H1 (cell line): ENCODE measurements around the gene GP9. TPM values are rescaled to one million over a fixed set of nuclear protein-coding genes. Genes with fewer than 3 reads are reported as not detected.
A peak's percentile ranks its signal among the peaks of the same experiment; 100 is the strongest.

ENCODE experiments used
- CTCF ChIA-PET: fragments of 300-600 bp; sonication (Branson Sonifier 250); formaldehyde crosslinking; loops from one replicate; lab custom pipeline; 2021; ENCODE audit not compliant: partially characterized antibody; lab: Charles Lee
- POLR2A ChIA-PET: fragments of 300-600 bp; sonication (Branson Sonifier 250); formaldehyde crosslinking; loops from one replicate; lab custom pipeline; 2021; ENCODE audit warnings: inconsistent platforms; ENCODE audit not compliant: partially characterized antibody; lab: Charles Lee
- DNase-seq, 2 experiments: peaks; one replicate each; pipeline versions ENCODE4 v3.0.0 to v3.0.0-alpha.2; 2010 to 2022; ENCODE audit warnings: low spot score in 2 of 2, low read depth in 1 of 2, mixed read lengths in 1 of 2
- FAIRE-seq: peaks from 2 replicates; lab custom pipeline; 2011; peaks lifted over from hg19 to GRCh38; lab: Jason Lieb, UNC
- H2AFZ ChIP-seq: 2 replicates; pipeline ENCODE4 v1.8.1; 2012; ENCODE audit warnings: low read length, inconsistent platforms
- H2AK5ac ChIP-seq: 2 replicates; pipeline ENCODE4 v1.6.1; 2013; ENCODE audit warnings: low read depth, low read length
- H2BK120ac ChIP-seq: replicated peaks from 2 replicates; pipeline ENCODE3; 2013; ENCODE audit warnings: low read depth, low read length, inconsistent platforms
- H2BK12ac ChIP-seq: 2 replicates; pipeline ENCODE4 v1.6.1; 2013; ENCODE audit warnings: low read depth, low read length
- H2BK15ac ChIP-seq: 2 replicates; pipeline ENCODE4 v1.6.1; 2013; ENCODE audit warnings: low read length
- H2BK20ac ChIP-seq: 2 replicates; pipeline ENCODE4 v1.6.1; 2013; ENCODE audit warnings: low read length
- H2BK5ac ChIP-seq: 2 replicates; pipeline ENCODE4 v1.6.1; 2013; ENCODE audit warnings: low read depth, low read length
- H3K14ac ChIP-seq: 2 replicates; pipeline ENCODE4 v1.6.1; 2013; ENCODE audit warnings: inconsistent platforms; ENCODE audit not compliant: insufficient read length
- H3K18ac ChIP-seq: 2 replicates; pipeline ENCODE4 v1.6.1; 2013; ENCODE audit warnings: low read length; ENCODE audit errors: extremely low read depth
- H3K23ac ChIP-seq: 2 replicates; pipeline ENCODE4 v1.6.1; 2013; ENCODE audit warnings: inconsistent platforms; ENCODE audit not compliant: insufficient read length
- H3K23me2 ChIP-seq: 2 replicates; pipeline ENCODE4 v1.6.1; 2013; ENCODE audit warnings: low read depth, low read length
- H3K27ac ChIP-seq: 2 replicates; pipeline ENCODE4 v1.6.1; 2011; ENCODE audit warnings: low read depth, low read length, inconsistent platforms
- H3K27me3 ChIP-seq, 4 experiments: replicated peaks in 1 of 4; 1 replicate in 1 of 4; 2 replicates in 3 of 4; pipeline versions ENCODE4 v1.6.1 to v1.8.1; 2011 to 2013; ENCODE audit warnings: low read length in 3 of 4, mild to moderate bottlenecking in 3 of 4, inconsistent platforms in 2 of 4, mixed read lengths in 2 of 4, moderate library complexity in 1 of 4; ENCODE audit not compliant: control insufficient read depth in 3 of 4, insufficient read depth in 3 of 4; ENCODE audit errors: extremely low read depth in 1 of 4
- H3K36me3 ChIP-seq, 4 experiments: 2 replicates each; pipeline versions ENCODE4 v1.6.1 to v1.8.1; 2011 to 2013; ENCODE audit warnings: mild to moderate bottlenecking in 4 of 4, low read length in 3 of 4, moderate library complexity in 2 of 4, control low read depth in 1 of 4, inconsistent platforms in 1 of 4; ENCODE audit not compliant: insufficient read depth in 4 of 4, control insufficient read depth in 2 of 4
- H3K4ac ChIP-seq: replicated peaks from 2 replicates; pipeline ENCODE3; 2013; ENCODE audit warnings: low read length, low read depth, mixed read lengths, inconsistent platforms; ENCODE audit not compliant: insufficient read length
- H3K4me1 ChIP-seq, 4 experiments: replicated peaks in 1 of 4; 1 replicate in 1 of 4; 2 replicates in 3 of 4; pipeline versions ENCODE4 v1.6.1 to v1.8.1; 2011 to 2013; ENCODE audit warnings: low read length in 3 of 4, inconsistent platforms in 2 of 4, mixed read lengths in 1 of 4; ENCODE audit not compliant: insufficient read depth in 4 of 4, control insufficient read depth in 3 of 4
- H3K4me2 ChIP-seq, 2 experiments: 2 replicates each; pipeline versions ENCODE4 v1.6.1 to v1.8.1; 2011 to 2013; ENCODE audit warnings: low read depth in 2 of 2, low read length in 2 of 2, control low read depth in 1 of 2, inconsistent platforms in 1 of 2, mild to moderate bottlenecking in 1 of 2; ENCODE audit not compliant: insufficient read depth in 1 of 2
- H3K4me3 ChIP-seq, 4 experiments: fragments of 200-600, 300-600 bp in 1 of 4; sonication (generic), shearing (Covaris generic), sonication (Bioruptor Twin) in 1 of 4; 2 replicates each; pipeline versions ENCODE4 v1.5.1 to v1.8.1; 2011 to 2016; ENCODE audit warnings: low read length in 4 of 4, low read depth in 3 of 4, control low read depth in 2 of 4, inconsistent platforms in 2 of 4, mild to moderate bottlenecking in 2 of 4, mixed read lengths in 1 of 4, moderate library complexity in 1 of 4; ENCODE audit not compliant: insufficient read depth in 2 of 4; ENCODE audit errors: extremely low read depth in 1 of 4
- H3K56ac ChIP-seq: replicated peaks from 2 replicates; pipeline ENCODE3; 2013; ENCODE audit warnings: low read depth, mild to moderate bottlenecking, mixed read lengths, low read length, inconsistent platforms; ENCODE audit not compliant: insufficient read length
- H3K79me1 ChIP-seq: 2 replicates; pipeline ENCODE4 v1.6.1; 2013; ENCODE audit warnings: low read depth, low read length, control low read depth
- H3K79me2 ChIP-seq, 2 experiments: 2 replicates each; pipeline versions ENCODE4 v1.6.1 to v1.8.1; 2012 to 2013; ENCODE audit warnings: low read length in 2 of 2, mild to moderate bottlenecking in 2 of 2, inconsistent platforms in 1 of 2; ENCODE audit not compliant: insufficient read depth in 2 of 2, control insufficient read depth in 1 of 2
- H3K9ac ChIP-seq, 4 experiments: replicated peaks in 1 of 4; 1 replicate in 1 of 4; 2 replicates in 3 of 4; pipeline versions ENCODE4 v1.6.1 to v1.8.1; 2011 to 2013; ENCODE audit warnings: low read depth in 3 of 4, low read length in 3 of 4, control low read depth in 2 of 4, mild to moderate bottlenecking in 2 of 4, moderate library complexity in 2 of 4, inconsistent platforms in 1 of 4; ENCODE audit errors: extremely low read depth in 1 of 4
- H3K9me3 ChIP-seq, 2 experiments: 2 replicates each; pipeline versions ENCODE4 v1.6.1 to v1.8.1; 2012 to 2013; ENCODE audit warnings: mild to moderate bottlenecking in 2 of 2, moderate library complexity in 2 of 2, control low read depth in 1 of 2, inconsistent platforms in 1 of 2, low read depth in 1 of 2, low read length in 1 of 2, mixed read lengths in 1 of 2; ENCODE audit not compliant: insufficient read depth in 2 of 2
- H4K20me1 ChIP-seq, 2 experiments: replicated peaks in 1 of 2; 2 replicates each; pipeline versions ENCODE3 to v1.8.1; 2011 to 2013; ENCODE audit warnings: inconsistent platforms in 2 of 2, low read length in 2 of 2, mild to moderate bottlenecking in 1 of 2; ENCODE audit not compliant: insufficient read depth in 2 of 2, control insufficient read depth in 1 of 2
- H4K5ac ChIP-seq: 2 replicates; pipeline ENCODE4 v1.6.1; 2013; ENCODE audit warnings: low read length, low read depth, mixed read lengths, inconsistent platforms; ENCODE audit not compliant: insufficient read length
- H4K8ac ChIP-seq: 2 replicates; pipeline ENCODE4 v1.8.0; 2013; ENCODE audit warnings: mild to moderate bottlenecking, moderate library complexity, low read length, inconsistent platforms; ENCODE audit not compliant: insufficient read depth; ENCODE audit errors: extremely low read depth
- H4K91ac ChIP-seq: replicated peaks from 2 replicates; pipeline ENCODE3; 2013; ENCODE audit warnings: low read length, mixed read lengths, inconsistent platforms; ENCODE audit not compliant: insufficient read length
- BCL11A ChIP-seq, 2 experiments: IDR thresholded peaks; one replicate each; pipeline ENCODE4 v1.6.1; 2011; ENCODE audit warnings: low read depth in 2 of 2, low read length in 2 of 2, mild to moderate bottlenecking in 2 of 2
- EP300 ChIP-seq, 2 experiments: IDR thresholded peaks; 1 replicate in 1 of 2; 2 replicates in 1 of 2; pipeline ENCODE4 v1.6.1; 2011 to 2012; ENCODE audit warnings: low read depth in 2 of 2, low read length in 2 of 2, mild to moderate bottlenecking in 2 of 2, borderline replicate concordance in 1 of 2, inconsistent platforms in 1 of 2, moderate library complexity in 1 of 2
- EZH2 ChIP-seq: fragments of 200-600 bp; sonication (generic); IDR thresholded peaks from 2 replicates; pipeline ENCODE4 v1.7.1; 2012; ENCODE audit warnings: low read depth, mild to moderate bottlenecking, moderate library complexity, low read length, inconsistent platforms; ENCODE audit not compliant: severe bottlenecking
- FOSL1 ChIP-seq: IDR thresholded peaks from 2 replicates; pipeline ENCODE4 v1.6.1; 2011; ENCODE audit warnings: mild to moderate bottlenecking, low read depth, low read length, moderate library complexity; ENCODE audit not compliant: insufficient read depth
- HDAC6 ChIP-seq: IDR thresholded peaks from one replicate; pipeline ENCODE4 v1.7.1; 2012; ENCODE audit warnings: low read depth, mild to moderate bottlenecking, inconsistent platforms, low read length, moderate library complexity
- KDM1A ChIP-seq: fragments of 200-600, 300-600 bp; sonication (generic); IDR thresholded peaks from 2 replicates; pipeline ENCODE4 v1.7.1; 2016; ENCODE audit warnings: mild to moderate bottlenecking, low read length, borderline replicate concordance
- KDM5A ChIP-seq: fragments of 200-600 bp; IDR thresholded peaks from 2 replicates; pipeline ENCODE4 v1.7.1; 2012; ENCODE audit warnings: mild to moderate bottlenecking, low read length, inconsistent platforms, mixed read lengths
- RAD21 ChIP-seq, 2 experiments: IDR thresholded peaks in 1 of 2; conservative IDR thresholded peaks in 1 of 2; 2 replicates each; pipeline ENCODE4 v1.6.1; 2011; ENCODE audit warnings: low read depth in 2 of 2, low read length in 2 of 2, improper control_type of control experiment in 1 of 2, inconsistent platforms in 1 of 2, mild to moderate bottlenecking in 1 of 2, moderate library complexity in 1 of 2
- SIN3A ChIP-seq, 2 experiments: IDR thresholded peaks in 1 of 2; conservative IDR thresholded peaks in 1 of 2; 2 replicates each; pipeline ENCODE4 v1.6.1; 2011 to 2012; ENCODE audit warnings: low read length in 2 of 2, improper control_type of control experiment in 1 of 2, low read depth in 1 of 2, mild to moderate bottlenecking in 1 of 2
- TEAD4 ChIP-seq: IDR thresholded peaks from 2 replicates; pipeline ENCODE4 v1.6.1; 2012; ENCODE audit warnings: low read depth, low read length, inconsistent platforms, mixed read lengths
- WGBS, 2 experiments: shearing (Covaris generic) in 1 of 2; methylation state at CpG; one replicate each; pipeline versions ENCODE4 v1.1.6 to v1.1.7; 2013 to 2015; ENCODE audit warnings: low lambda C conversion rate in 2 of 2, mixed read lengths in 2 of 2, inconsistent platforms in 1 of 2, low coverage in 1 of 2, missing lambda C conversion rate in 1 of 2; ENCODE audit not compliant: insufficient replicate concordance in 2 of 2, insufficient coverage in 1 of 2, insufficient read length in 1 of 2; ENCODE audit errors: extremely low coverage in 1 of 2, missing lambda C conversion rate in 1 of 2; 5-methylcytosine and 5-hydroxymethylcytosine counted together
- polyA plus RNA-seq, 7 experiments: library from polyadenylated mRNA; depleted of rRNA in 3 of 7; stranded (reverse) in 5 of 7; unstranded in 2 of 7; fragments of >200 nt in 5 of 7; fragments of 200-250 nt in 2 of 7; gene quantifications; 1 replicate in 5 of 7; 2 replicates in 1 of 7; 4 replicates in 1 of 7; pipeline versions ENCODE4 v1.2.1 to v1.2.3, GENCODE V29; 2011 to 2013; ENCODE audit warnings: missing spikeins in 2 of 7, mixed read lengths in 2 of 7
- total RNA-seq: library from RNA; stranded (reverse); fragmentation: NEBNext Ultra II Directional; extraction: Animal tissue kit (Norgen Biotek cat#: 25700); gene quantifications from 2 replicates; pipeline ENCODE4 v1.2.1, GENCODE V29; 2021
- TF ChIP-seq, protein P1 (sequence below): IDR thresholded peaks from 2 replicates; pipeline ENCODE4 v1.6.1; 2012; ENCODE audit warnings: low read length, inconsistent platforms

Gene GP9
- total and polyA plus RNA-seq, 2 of the 8 experiments (the other 6 are each of a cell fraction or from before 2014, with no cell fraction given), result not detected

GRCh38 chr3:129095285-129095684 is 34.7 kb downstream of the GP9 start:
- no peaks in the 10 kb centered on the region for H3K27me3 ChIP-seq
- H3K4me1 ChIP-seq, result no peaks in the 10 kb centered on the region
- no peak overlapping the region for H2BK15ac ChIP-seq
- no peak overlapping the region for H2AFZ ChIP-seq
- no peak overlapping the region for H3K4me2 ChIP-seq
- H3K9ac ChIP-seq, result no peak overlapping the region
- H3K36me3 ChIP-seq, result peaks cover 0 to 13% (median 2%) of the 10 kb centered on the region in 4 experiments; a peak in 4 of 8 replicates
- H3K79me2 ChIP-seq, result peaks cover 0 to 9% of the 10 kb centered on the region in 2 experiments; a peak in 2 of 4 replicates
- H4K5ac ChIP-seq, result no peak overlapping the region
- H2BK5ac ChIP-seq, result no peak overlapping the region
- DNase-seq, result no peak
- no peak overlapping the region for H3K18ac ChIP-seq
- CTCF ChIA-PET, result interaction anchor here (0.8 to 3.0 kb wide), 10 partner anchors 9 to 150 kb away, joined by 3 to 13 read pairs (median 4); no protein-coding TSS in a partner anchor
- no peak overlapping the region for H3K4ac ChIP-seq
- H3K9me3 ChIP-seq, result no peaks in the 10 kb centered on the region
- no peak overlapping the region for H2BK12ac ChIP-seq
- POLR2A ChIA-PET, result interaction anchor here (1.0 to 1.4 kb wide), 5 partner anchors 8 to 177 kb away, joined by 3 to 4 read pairs (median 4); no protein-coding TSS in a partner anchor
- H3K27ac ChIP-seq, result no peak overlapping the region
- no peak overlapping the region for H2BK120ac ChIP-seq
- 0 out of 2 replicates have a peak overlapping the region, but pooled peaks have one; percentile 14 for H4K8ac ChIP-seq
- peaks cover 3 to 4% of the 10 kb centered on the region in 2 experiments for H4K20me1 ChIP-seq
- no peak overlapping the region for H3K4me3 ChIP-seq
- FAIRE-seq, result no peak
- H3K79me1 ChIP-seq, result peaks cover 3% of the 10 kb centered on the region
- H3K23me2 ChIP-seq, result no peaks in the 10 kb centered on the region
- H2AK5ac ChIP-seq, result no peak overlapping the region
- 89% methylated on average over 10 of the region's 10 CpGs; no CpG with 5 or more reads in 1 of the 2 experiments for WGBS, 2 experiments
- no peak overlapping the region for H2BK20ac ChIP-seq
- H3K14ac ChIP-seq, result no peak overlapping the region
- H4K91ac ChIP-seq, result no peak overlapping the region
- no peak overlapping the region for H3K56ac ChIP-seq
- no peak overlapping the region for H3K23ac ChIP-seq
- no peak for TF ChIP-seq EZH2
- no peak for TF ChIP-seq SIN3A (conservative IDR thresholded peaks at IDR 0.05 in 1 of 2, IDR thresholded peaks at IDR 0.05 in 1 of 2; ENCODE audit: low read depth in 1 of 2, low read length in 2 of 2)
- TF ChIP-seq RAD21 (IDR thresholded peaks at IDR 0.05 in 1 of 2, conservative IDR thresholded peaks at IDR 0.05 in 1 of 2; ENCODE audit: low read depth in 2 of 2, low read length in 2 of 2), result no peak
- TF ChIP-seq KDM5A, result no peak
- no peak for TF ChIP-seq HDAC6
- TF ChIP-seq, protein P1, sequence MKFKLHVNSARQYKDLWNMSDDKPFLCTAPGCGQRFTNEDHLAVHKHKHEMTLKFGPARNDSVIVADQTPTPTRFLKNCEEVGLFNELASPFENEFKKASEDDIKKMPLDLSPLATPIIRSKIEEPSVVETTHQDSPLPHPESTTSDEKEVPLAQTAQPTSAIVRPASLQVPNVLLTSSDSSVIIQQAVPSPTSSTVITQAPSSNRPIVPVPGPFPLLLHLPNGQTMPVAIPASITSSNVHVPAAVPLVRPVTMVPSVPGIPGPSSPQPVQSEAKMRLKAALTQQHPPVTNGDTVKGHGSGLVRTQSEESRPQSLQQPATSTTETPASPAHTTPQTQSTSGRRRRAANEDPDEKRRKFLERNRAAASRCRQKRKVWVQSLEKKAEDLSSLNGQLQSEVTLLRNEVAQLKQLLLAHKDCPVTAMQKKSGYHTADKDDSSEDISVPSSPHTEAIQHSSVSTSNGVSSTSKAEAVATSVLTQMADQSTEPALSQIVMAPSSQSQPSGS, result no peak
- no peak for TF ChIP-seq EP300 (IDR thresholded peaks at IDR 0.05; ENCODE audit: borderline replicate concordance in 1 of 2, low read depth in 2 of 2, low read length in 2 of 2)
- TF ChIP-seq FOSL1, result no peak
- TF ChIP-seq KDM1A, result no peak
- no peak for TF ChIP-seq TEAD4
- no peak for TF ChIP-seq BCL11A (IDR thresholded peaks at IDR 0.05; ENCODE audit: low read depth in 2 of 2, low read length in 2 of 2)
